ENCODE measurements around the gene SLC25A45. TPM values are rescaled to one million over a fixed set of nuclear protein-coding genes. Genes with fewer than 3 reads are reported as not detected.

Gene SLC25A45, protein sequence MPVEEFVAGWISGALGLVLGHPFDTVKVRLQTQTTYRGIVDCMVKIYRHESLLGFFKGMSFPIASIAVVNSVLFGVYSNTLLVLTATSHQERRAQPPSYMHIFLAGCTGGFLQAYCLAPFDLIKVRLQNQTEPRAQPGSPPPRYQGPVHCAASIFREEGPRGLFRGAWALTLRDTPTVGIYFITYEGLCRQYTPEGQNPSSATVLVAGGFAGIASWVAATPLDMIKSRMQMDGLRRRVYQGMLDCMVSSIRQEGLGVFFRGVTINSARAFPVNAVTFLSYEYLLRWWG
- 1 to 10 TPM; 6.1 to 7.7 (median 7.4) TPM for total RNA-seq
- polyA plus RNA-seq: 5.5 TPM
- long read RNA-seq, donor 1, partial matches to known transcripts: 0 of 1 reads
- long read RNA-seq, donor 1, other reads (novel, unspliced or antisense): 1 of 1 reads
- long read RNA-seq, donor 2, partial matches to known transcripts: 0 of 5 reads
- long read RNA-seq, donor 2, other reads (novel, unspliced or antisense): 4 of 5 reads
- long read RNA-seq, donor 3, partial matches to known transcripts: 0 of 5 reads
- long read RNA-seq, donor 3, other reads (novel, unspliced or antisense): 4 of 5 reads
- long read RNA-seq, donor 4, partial matches to known transcripts: 1 of 3 reads
- long read RNA-seq, donor 4, other reads (novel, unspliced or antisense): 2 of 3 reads

DNA sequence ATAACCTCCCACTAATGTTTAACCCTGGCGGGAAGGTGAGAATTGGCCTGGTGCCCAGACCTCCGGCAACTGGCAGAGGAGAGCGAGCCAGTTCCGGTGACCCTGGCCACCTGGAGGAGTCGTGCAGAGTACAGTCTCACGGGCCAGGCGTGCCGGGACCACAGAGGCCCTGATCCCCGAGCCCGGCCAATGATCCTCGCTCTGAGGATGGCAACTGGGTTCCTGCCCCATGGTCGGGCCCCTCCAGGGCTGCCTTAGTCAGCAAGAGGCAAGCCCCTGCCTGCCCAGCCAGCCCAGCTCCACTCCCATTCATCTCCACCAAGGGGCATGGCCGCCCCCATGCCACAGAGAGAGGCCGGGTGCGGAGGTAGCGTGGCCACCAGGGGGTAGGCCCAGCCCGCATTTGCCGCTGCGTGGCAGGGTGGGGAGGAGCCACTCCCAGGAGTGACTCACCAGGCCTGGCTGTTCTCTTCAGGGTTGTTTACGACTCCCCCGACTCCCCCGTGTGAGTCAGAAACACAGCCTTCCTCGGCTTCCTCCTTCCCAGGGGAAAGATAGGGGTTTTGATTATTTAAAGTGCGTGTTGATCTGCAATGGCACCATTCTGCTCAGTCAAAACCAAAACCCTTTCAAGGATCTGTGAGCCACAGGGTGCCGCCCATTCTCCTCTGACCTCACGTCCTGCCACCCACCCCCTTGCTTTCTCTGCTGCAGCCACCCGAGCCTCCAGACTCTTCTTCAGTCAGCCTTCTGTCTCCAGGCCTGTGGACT lies at the start of gene SLC25A45:
SLC25A45 (minus strand) TSS at position 614 of the 771 bp plus-strand sequence. CDS start 695 bp downstream, outside the sequence.
- WGBS: under 1% methylated on average over 27 of the region's 27 CpGs

DNA sequence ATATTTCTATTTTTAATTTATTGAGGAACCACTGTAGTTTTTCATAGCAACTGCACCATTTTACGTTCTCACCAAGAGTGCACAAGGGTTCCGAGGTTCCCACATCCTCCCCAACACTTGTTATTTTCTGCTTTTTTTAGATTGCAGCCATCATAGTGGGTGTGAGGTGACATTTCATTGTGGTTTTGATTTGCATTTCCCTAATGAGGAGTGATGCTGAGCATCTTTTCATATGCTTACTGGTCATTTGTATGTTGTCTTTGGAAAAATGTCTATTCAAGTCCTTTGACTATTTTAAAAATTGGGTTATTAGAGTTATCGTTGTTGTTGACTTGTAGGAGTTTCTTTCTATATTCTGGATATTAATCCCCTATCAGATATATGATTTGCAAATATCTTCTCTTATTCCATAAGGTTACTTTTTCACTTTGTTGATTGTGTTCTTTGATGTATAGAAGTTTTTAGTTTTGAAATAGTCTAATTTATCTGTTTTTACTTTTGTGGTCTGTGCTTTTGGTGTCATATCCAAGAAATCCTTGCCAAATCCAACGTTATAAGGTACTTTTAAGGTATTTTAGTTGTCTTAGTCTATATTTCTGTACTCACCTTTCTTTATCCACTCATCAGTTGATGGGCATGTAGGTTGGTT lies 49.1 kb upstream of the SLC25A45 start:
- 23% methylated on average over 4 of the region's 4 CpGs for WGBS
- no peak for ATAC-seq
- Histone ChIP-seq H3K9me3 (ENCODE audit: control insufficient read depth, low read length) (no peaks in the 10 kb centered on the region), H3K27me3 (ENCODE audit: control insufficient read depth, insufficient read depth) (no peaks in the 10 kb centered on the region), H3K27ac (ENCODE audit: low read length) (no peak overlapping the region), H3K4me3 (ENCODE audit: low read length) (peak overlapping the region; percentile 9), H3K4me1 (ENCODE audit: control insufficient read depth, insufficient read depth, low read length) (peaks cover 19% of the 10 kb centered on the region)
- intact Hi-C loops (cut with DNase I): loop anchor here in 1 of 4 donors (5.0 kb wide), 1 partner anchor 36 kb away; no protein-coding TSS in a partner anchor
- DNase-seq: no peak

More for the DNA sequence above, at the start of gene SLC25A45:
- DNase-seq: peak; percentile 95 to 97 (median 96)
- H3K9me3 ChIP-seq (ENCODE audit: control insufficient read depth, low read length): no peaks in the 10 kb centered on the region
- intact Hi-C loops (cut with DNase I): loop anchor here in 2 of 4 donors (2.0 to 10.0 kb wide), 2 partner anchors 129 to 133 kb away; no protein-coding TSS in a partner anchor
- ATAC-seq: peak; percentile 93 to 94
- peak within 1 kb of the TSS; percentile 15 for H3K4me3 ChIP-seq (ENCODE audit: low read length)
- H3K27me3 ChIP-seq (ENCODE audit: control insufficient read depth, insufficient read depth): no peaks in the 10 kb centered on the region
- H3K4me1 ChIP-seq (ENCODE audit: control insufficient read depth, insufficient read depth, low read length): peaks cover 6% of the 10 kb centered on the region
- H3K27ac ChIP-seq (ENCODE audit: low read length): peak within 1 kb of the TSS; percentile 97

DNA sequence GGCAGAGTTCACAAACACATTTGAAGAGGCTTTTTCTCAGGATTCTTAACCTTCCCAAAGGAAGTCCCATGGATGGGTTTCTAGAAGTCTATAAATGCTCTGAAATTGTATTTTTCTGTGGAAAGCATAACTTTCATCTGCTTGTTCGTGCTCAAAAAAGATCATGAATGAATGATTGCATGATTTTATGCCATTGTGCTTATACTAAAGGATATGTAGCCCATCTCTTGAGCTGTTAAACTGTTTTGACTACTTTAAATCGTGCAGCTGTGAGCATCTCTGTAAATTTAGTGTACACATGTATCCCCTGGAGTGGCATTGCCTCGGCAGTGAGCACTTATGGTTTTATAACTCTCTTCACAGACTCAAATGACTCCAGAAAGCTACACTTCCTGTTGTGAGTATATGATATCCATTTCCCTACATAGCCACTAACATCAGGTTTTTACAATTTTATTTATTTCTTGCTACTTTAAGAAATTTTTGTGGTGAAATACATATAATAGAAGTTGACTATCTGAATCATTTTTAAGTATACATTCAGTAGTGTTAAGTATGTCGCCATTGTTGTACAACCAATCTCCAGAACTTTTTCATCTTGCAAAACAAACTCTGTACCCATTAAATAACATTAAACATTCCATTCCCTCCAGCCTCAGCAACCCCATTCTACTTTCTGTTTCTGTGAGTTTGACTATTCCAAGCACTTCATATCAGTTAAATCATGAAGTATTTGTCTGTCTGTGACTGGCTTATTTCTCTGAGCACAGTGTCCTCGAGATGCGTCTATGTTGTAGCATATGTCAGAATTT lies 48.2 kb upstream of the SLC25A45 start:
- WGBS: 21% methylated on average over 6 of the region's 6 CpGs
- peak in 1 of 3 donors; percentile 32 for DNase-seq
- peaks cover 13% of the 10 kb centered on the region for H3K4me1 ChIP-seq (ENCODE audit: control insufficient read depth, insufficient read depth, low read length)
- intact Hi-C loops (cut with DNase I): loop anchor here in 1 of 4 donors (5.0 kb wide), 1 partner anchor 37 kb away; no protein-coding TSS in a partner anchor
- peak overlapping the region; percentile 83 for H3K4me3 ChIP-seq (ENCODE audit: low read length)
- H3K27ac ChIP-seq (ENCODE audit: low read length): peak overlapping the region; percentile 21
- no peaks in the 10 kb centered on the region for H3K27me3 ChIP-seq (ENCODE audit: control insufficient read depth, insufficient read depth)
- ATAC-seq: no peak
- H3K9me3 ChIP-seq (ENCODE audit: control insufficient read depth, low read length): no peaks in the 10 kb centered on the region

DNA sequence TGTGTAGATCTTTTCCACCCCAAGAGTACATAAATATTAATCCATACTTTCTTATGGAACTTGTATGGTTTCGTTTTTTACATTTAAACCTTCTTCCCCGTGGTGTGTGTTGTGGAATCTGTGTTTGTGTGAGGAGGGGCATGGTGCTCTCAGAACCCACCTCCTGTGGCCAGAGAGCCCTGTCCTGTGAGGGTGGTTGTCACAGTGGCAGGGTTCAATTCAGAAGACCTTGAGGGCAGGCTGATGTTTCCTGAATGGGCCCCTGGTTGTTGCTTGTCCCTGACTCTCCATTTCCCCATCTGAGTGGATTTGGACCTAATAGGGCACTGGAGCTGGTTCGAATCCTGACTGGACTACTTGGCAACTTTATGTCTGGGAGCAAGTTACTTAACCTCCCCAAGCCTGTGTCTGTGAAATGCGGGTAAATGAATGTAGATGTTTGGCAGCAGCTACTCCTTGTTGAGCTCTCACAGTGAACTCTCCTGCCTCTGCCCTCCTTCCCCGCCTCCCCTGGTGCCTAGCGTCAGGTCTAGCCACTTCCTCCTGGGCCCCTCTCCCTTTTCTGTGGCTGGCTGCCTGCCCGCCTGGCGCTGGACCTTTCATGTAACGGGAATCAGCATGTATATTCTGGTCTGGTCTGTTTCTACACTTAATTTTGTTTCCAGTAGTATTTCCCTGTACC lies 47.4 kb upstream of the SLC25A45 start:
- intact Hi-C loops (cut with DNase I): loop anchor here in 2 of 4 donors (5.0 kb wide), 2 partner anchors 37 to 72 kb away; no protein-coding TSS in a partner anchor
- no peaks in the 10 kb centered on the region for H3K27me3 ChIP-seq (ENCODE audit: control insufficient read depth, insufficient read depth)
- 3% methylated on average over 9 of the region's 9 CpGs for WGBS
- ATAC-seq (peak; percentile 14 to 37), DNase-seq (peak; percentile 76 to 89 (median 89))
- H3K4me3 ChIP-seq (ENCODE audit: low read length): peak overlapping the region; percentile 83
- H3K9me3 ChIP-seq (ENCODE audit: control insufficient read depth, low read length): no peaks in the 10 kb centered on the region
- peaks cover 8% of the 10 kb centered on the region for H3K4me1 ChIP-seq (ENCODE audit: control insufficient read depth, insufficient read depth, low read length)
- peak overlapping the region; percentile 79 for H3K27ac ChIP-seq (ENCODE audit: low read length)

DNA sequence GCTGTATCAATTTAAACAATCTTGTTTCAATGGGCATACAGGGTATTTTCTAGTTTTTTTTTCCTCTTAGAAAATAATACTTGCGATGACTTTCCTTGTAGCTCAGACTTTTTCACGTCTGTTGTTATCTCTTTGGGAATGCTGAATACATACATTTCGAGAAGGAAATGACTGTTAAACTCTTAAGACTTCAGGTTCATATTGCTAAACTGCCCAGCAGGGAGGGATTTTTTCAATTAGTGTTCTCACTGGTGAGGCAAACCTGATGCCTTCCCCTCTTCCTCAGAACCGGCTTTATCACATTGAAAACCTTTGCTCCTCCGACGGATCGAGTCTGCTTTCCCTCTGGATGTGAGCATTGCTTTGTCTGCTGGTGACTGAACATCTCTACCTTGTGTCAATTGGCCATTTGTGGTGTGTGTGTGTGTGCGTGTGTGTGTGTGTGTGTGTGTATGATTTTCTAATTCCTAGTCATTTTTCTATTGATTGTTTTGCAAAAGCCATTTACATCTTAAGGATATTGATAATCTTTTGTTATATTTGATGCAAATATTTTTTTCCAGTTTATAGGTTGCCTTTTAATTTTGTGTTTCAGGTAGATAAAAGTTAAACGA lies 46.7 kb upstream of the SLC25A45 start:
- Histone ChIP-seq H3K27me3 (ENCODE audit: control insufficient read depth, insufficient read depth) (no peaks in the 10 kb centered on the region), H3K4me3 (ENCODE audit: low read length) (peak overlapping the region; percentile 83), H3K4me1 (ENCODE audit: control insufficient read depth, insufficient read depth, low read length) (peaks cover 8% of the 10 kb centered on the region), H3K9me3 (ENCODE audit: control insufficient read depth, low read length) (no peaks in the 10 kb centered on the region), H3K27ac (ENCODE audit: low read length) (peak overlapping the region; percentile 62)
- ATAC-seq (peak in 1 of 2 donors; percentile 5), DNase-seq (peak in 2 of 3 donors; percentile 16 to 36)
- WGBS: 5% methylated on average over 9 of the region's 9 CpGs
- intact Hi-C loops (cut with DNase I): loop anchor here in 1 of 4 donors (5.0 kb wide), 1 partner anchor 73 kb away; no protein-coding TSS in a partner anchor

DNA sequence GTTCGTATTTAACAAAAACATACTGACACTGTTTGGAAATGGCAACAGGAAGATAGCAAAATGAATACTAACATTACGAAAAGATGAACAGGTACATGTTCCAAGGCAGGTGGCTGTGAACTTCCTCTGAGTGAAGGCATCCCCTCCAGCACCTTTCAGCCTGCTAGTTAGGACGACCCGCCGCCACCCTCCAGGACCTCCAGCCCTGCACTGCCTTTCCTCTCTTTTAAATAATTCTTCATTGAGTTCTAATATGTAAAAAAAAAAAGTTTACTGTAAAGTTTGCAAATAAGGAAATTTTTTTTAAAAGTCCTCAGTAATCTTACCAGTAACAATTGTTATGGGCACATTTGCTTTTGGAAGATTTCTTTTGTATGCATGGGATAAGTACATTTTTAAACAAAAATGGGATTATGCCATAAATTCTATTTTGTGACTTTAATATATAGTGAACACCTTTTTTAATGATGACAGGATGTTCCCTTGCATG lies 46.2 kb upstream of the SLC25A45 start:
- intact Hi-C loops (cut with DNase I): loop anchor here in 1 of 4 donors (5.0 kb wide), 1 partner anchor 74 kb away; no protein-coding TSS in a partner anchor
- peaks cover 8% of the 10 kb centered on the region for H3K4me1 ChIP-seq (ENCODE audit: control insufficient read depth, insufficient read depth, low read length)
- peak overlapping the region; percentile 84 for H3K27ac ChIP-seq (ENCODE audit: low read length)
- H3K27me3 ChIP-seq (ENCODE audit: control insufficient read depth, insufficient read depth): no peaks in the 10 kb centered on the region
- DNase-seq (peak in 2 of 3 donors; percentile 27 to 58), ATAC-seq (no peak)
- 11% methylated on average over 5 of the region's 5 CpGs for WGBS
- peak overlapping the region; percentile 83 for H3K4me3 ChIP-seq (ENCODE audit: low read length)
- H3K9me3 ChIP-seq (ENCODE audit: control insufficient read depth, low read length): no peaks in the 10 kb centered on the region

DNA sequence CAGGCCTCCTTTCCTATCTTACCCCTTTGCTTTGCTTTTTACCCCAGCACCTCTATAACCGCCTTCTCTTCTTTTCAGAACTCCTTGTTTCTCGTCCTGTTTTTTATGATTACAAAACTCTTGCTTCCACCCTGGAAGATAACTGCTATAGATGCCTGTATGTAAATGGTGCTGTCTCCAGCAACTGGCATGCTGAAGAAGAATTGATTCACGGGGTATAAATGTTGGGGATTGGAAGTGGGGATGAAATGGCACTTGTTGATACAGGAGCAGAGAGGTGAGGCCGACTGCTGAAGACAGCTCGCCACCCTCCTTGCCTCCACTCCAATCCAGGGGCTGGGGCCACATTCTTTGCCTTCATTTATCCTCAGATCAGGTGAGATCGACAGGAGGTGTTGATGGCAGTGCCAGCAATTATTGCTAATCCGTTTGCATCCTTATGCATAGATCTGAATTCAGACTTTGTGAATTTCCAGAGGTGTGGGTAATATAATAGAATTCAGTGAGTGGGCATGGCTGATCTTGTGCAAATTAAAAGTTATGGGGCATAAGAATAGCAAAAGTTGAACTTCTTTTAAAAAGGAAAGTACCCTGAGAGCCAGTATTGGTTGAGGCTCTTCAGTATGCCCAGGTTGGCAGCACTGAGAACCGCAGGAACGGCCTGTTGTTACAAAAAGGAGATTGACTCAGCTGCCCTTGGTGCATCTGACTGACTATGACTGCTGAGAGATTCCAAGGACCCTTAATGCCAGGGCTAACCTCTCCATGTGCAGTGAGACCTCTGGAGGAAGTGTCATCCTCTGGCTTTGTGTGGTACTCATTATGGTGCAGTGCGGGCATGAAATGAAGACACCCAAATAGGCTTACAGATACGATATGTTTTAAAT lies 45.5 kb upstream of the SLC25A45 start:
- intact Hi-C loops (cut with DNase I): loop anchor here in 1 of 4 donors (5.0 kb wide), 1 partner anchor 74 kb away; no protein-coding TSS in a partner anchor
- DNase-seq (peak in 2 of 3 donors; percentile 29 to 53), ATAC-seq (peak; percentile 7 to 8)
- Histone ChIP-seq H3K4me1 (ENCODE audit: control insufficient read depth, insufficient read depth, low read length) (peaks cover 8% of the 10 kb centered on the region), H3K27ac (ENCODE audit: low read length) (peak overlapping the region; percentile 84), H3K9me3 (ENCODE audit: control insufficient read depth, low read length) (no peaks in the 10 kb centered on the region), H3K4me3 (ENCODE audit: low read length) (peak overlapping the region; percentile 83), H3K27me3 (ENCODE audit: control insufficient read depth, insufficient read depth) (no peaks in the 10 kb centered on the region)
- WGBS: 15% methylated on average over 11 of the region's 11 CpGs

All from right cardiac atrium (tissue), 5 donors.